Endothelial cell of umbilical vein (primary cell): ENCODE results near the gene COPS3. TPM values are rescaled to one million over a fixed set of nuclear protein-coding genes. Genes with fewer than 3 reads are reported as not detected.

Experiments used
- BruUV-seq: library from RNA; stranded (reverse); fragments of 400-500 nt; replicated peaks from 2 replicates; lab custom pipeline; 2021; lab: Mats Ljungman, UMichigan
- CTCF ChIA-PET: fragments of 300-600, 350-600 bp; sonication (Branson Sonifier 250); formaldehyde crosslinking; loops from one replicate; lab custom pipeline; 2021; ENCODE audit warnings: antibody characterized with exemption, inconsistent platforms; lab: Charles Lee
- POLR2A ChIA-PET: fragments of 300-600, 350-600 bp; sonication (Branson Sonifier 250); formaldehyde crosslinking; loops from one replicate; lab custom pipeline; 2021; ENCODE audit warnings: antibody characterized with exemption, inconsistent platforms; lab: Charles Lee
- DNase-seq: peaks from one replicate; pipeline ENCODE4 v3.0.0-alpha.2; 2011; ENCODE audit warnings: low read depth, low spot score
- FAIRE-seq: peaks from 2 replicates; lab custom pipeline; 2011; peaks lifted over from hg19 to GRCh38; lab: Jason Lieb, UNC
- H2AFZ ChIP-seq: 2 replicates; pipeline ENCODE4 v1.6.0; 2012; ENCODE audit warnings: low read depth, low read length, control low read depth, inconsistent platforms
- H3K27ac ChIP-seq: 2 replicates; pipeline ENCODE4 v1.5.1; 2011; ENCODE audit warnings: low read depth, mild to moderate bottlenecking, control low read depth, low read length, moderate library complexity; ENCODE audit not compliant: insufficient read depth
- H3K27me3 ChIP-seq, 2 experiments: 2 replicates each; pipeline versions ENCODE4 v1.6.0 to v1.6.1; 2011; ENCODE audit warnings: low read length in 2 of 2, mixed read lengths in 1 of 2; ENCODE audit not compliant: control insufficient read depth in 2 of 2, insufficient read depth in 2 of 2
- H3K36me3 ChIP-seq, 2 experiments: 2 replicates in 1 of 2; 3 replicates in 1 of 2; pipeline ENCODE4 v1.5.1; 2011; ENCODE audit warnings: low read length in 2 of 2, mild to moderate bottlenecking in 1 of 2, moderate library complexity in 1 of 2; ENCODE audit not compliant: control insufficient read depth in 2 of 2, insufficient read depth in 2 of 2; ENCODE audit errors: extremely low read depth in 1 of 2
- H3K4me1 ChIP-seq: 3 replicates; pipeline ENCODE4 v1.5.1; 2011; ENCODE audit warnings: mild to moderate bottlenecking, low read length; ENCODE audit not compliant: control insufficient read depth, insufficient read depth; ENCODE audit errors: extremely low read depth
- H3K4me2 ChIP-seq: 2 replicates; pipeline ENCODE4 v1.6.1; 2011; ENCODE audit warnings: low read length, control low read depth, mixed read lengths; ENCODE audit not compliant: insufficient read depth
- H3K4me3 ChIP-seq, 3 experiments: fragments of 200-600 bp in 1 of 3; sonication (generic), shearing (Covaris generic) in 1 of 3; replicated peaks in 1 of 3; 2 replicates each; pipeline ENCODE4 v1.5.1; 2011 to 2016; ENCODE audit warnings: control low read depth in 3 of 3, low read length in 3 of 3, mild to moderate bottlenecking in 2 of 3, inconsistent platforms in 1 of 3, low read depth in 1 of 3, moderate library complexity in 1 of 3; ENCODE audit not compliant: insufficient read depth in 1 of 3
- H3K79me2 ChIP-seq: 2 replicates; pipeline ENCODE4 v1.6.0; 2012; ENCODE audit warnings: low read length, inconsistent platforms; ENCODE audit not compliant: control insufficient read depth, insufficient read depth
- H3K9ac ChIP-seq: replicated peaks from 2 replicates; pipeline ENCODE3; 2011; ENCODE audit warnings: low read length, control low read depth; ENCODE audit not compliant: insufficient read depth; ENCODE audit errors: extremely low read depth
- H3K9me1 ChIP-seq: replicated peaks from 3 replicates; pipeline ENCODE4 v1.6.0; 2011; ENCODE audit warnings: mild to moderate bottlenecking, low read length; ENCODE audit not compliant: control insufficient read depth, insufficient read depth; ENCODE audit errors: extremely low read depth
- H3K9me3 ChIP-seq: replicated peaks from 2 replicates; pipeline ENCODE4 v1.5.1; 2012; ENCODE audit warnings: low read length, inconsistent platforms; ENCODE audit not compliant: control insufficient read depth, insufficient read depth
- H4K20me1 ChIP-seq: replicated peaks from 2 replicates; pipeline ENCODE3; 2011; ENCODE audit warnings: mild to moderate bottlenecking, low read length; ENCODE audit not compliant: control insufficient read depth, insufficient read depth; ENCODE audit errors: extremely low read depth
- EZH2 ChIP-seq: IDR thresholded peaks from 2 replicates; pipeline ENCODE4 v1.6.1; 2012; ENCODE audit warnings: borderline replicate concordance, low read depth, mild to moderate bottlenecking, moderate library complexity, low read length, inconsistent platforms; ENCODE audit not compliant: severe bottlenecking
- FOS ChIP-seq: IDR thresholded peaks from 2 replicates; pipeline ENCODE4 v1.6.1; 2011; ENCODE audit warnings: mild to moderate bottlenecking, low read length, moderate library complexity, borderline replicate concordance; ENCODE audit not compliant: insufficient read depth
- GATA2 ChIP-seq: IDR thresholded peaks from 2 replicates; pipeline ENCODE4 v1.7.0; 2011; ENCODE audit warnings: low read depth, mild to moderate bottlenecking, moderate library complexity, mixed read lengths, low read length; ENCODE audit not compliant: insufficient read length, insufficient read depth
- JUN ChIP-seq: IDR thresholded peaks from 2 replicates; pipeline ENCODE4 v1.6.1; 2011; ENCODE audit warnings: borderline replicate concordance, low read depth; ENCODE audit not compliant: insufficient read length, insufficient read depth
- MYC ChIP-seq: IDR thresholded peaks from one replicate; pipeline ENCODE4 v1.6.1; 2011; ENCODE audit warnings: mild to moderate bottlenecking, low read depth, low read length
- POLR2A ChIP-seq: IDR thresholded peaks from 2 replicates; pipeline ENCODE4 v1.6.1; 2012; ENCODE audit warnings: low read depth, mild to moderate bottlenecking, control low read depth, low read length
- POLR2AphosphoS5 ChIP-seq: IDR thresholded peaks from 2 replicates; pipeline ENCODE4 v1.6.1; 2012; ENCODE audit warnings: low read depth, mild to moderate bottlenecking, control low read depth, low read length, moderate library complexity; ENCODE audit not compliant: insufficient read depth
- dilution Hi-C: fragments of 300-500 bp; cut with MboI; formaldehyde crosslinking; loops from one replicate; pipeline ENCODE4 v1.15.0; 2019; ENCODE audit warnings: low sequenced_read_pairs; ENCODE audit not compliant: extremely low pct_ligation_motif_present
- intact Hi-C: fragments of 100-400 bp; cut with micrococcal nuclease; formaldehyde crosslinking; loops from one replicate; pipeline ENCODE4 v1.10.0; 2022
- polyA plus RNA-seq, 4 experiments: library from polyadenylated mRNA; depleted of rRNA in 3 of 4; stranded (reverse) in 3 of 4; unstranded in 1 of 4; fragments of >200 nt; gene quantifications; 2 replicates each; pipeline versions ENCODE4 v1.2.1 to v1.2.3, GENCODE V29; 2011 to 2012; ENCODE audit warnings: missing spikeins in 1 of 4
- total RNA-seq: library from RNA; stranded (reverse); gene quantifications from 2 replicates; pipeline ENCODE4 v1.2.3, GENCODE V29; 2021
- TF ChIP-seq, protein P1 (sequence below): IDR thresholded peaks from 2 replicates; pipeline ENCODE4 v1.6.1; 2011; ENCODE audit not compliant: insufficient read depth, insufficient read length
- TF ChIP-seq, protein P2 (sequence below), 2 donors: IDR thresholded peaks; 1 replicate in 1 of 2; 2 replicates in 1 of 2; pipeline ENCODE4 v1.5.1; 2011; ENCODE audit warnings: low read length in 2 of 2, mild to moderate bottlenecking in 2 of 2, moderate library complexity in 2 of 2, control low read depth in 1 of 2, inconsistent platforms in 1 of 2, low read depth in 1 of 2; ENCODE audit not compliant: insufficient read depth in 1 of 2; ENCODE audit errors: extremely low read depth in 1 of 2

Gene COPS3
- total and polyA plus RNA-seq, 2 donors (not counting 3 experiments of a cell fraction or from before 2014, with no cell fraction given) = 54.8 to 80.9 TPM

DNA sequence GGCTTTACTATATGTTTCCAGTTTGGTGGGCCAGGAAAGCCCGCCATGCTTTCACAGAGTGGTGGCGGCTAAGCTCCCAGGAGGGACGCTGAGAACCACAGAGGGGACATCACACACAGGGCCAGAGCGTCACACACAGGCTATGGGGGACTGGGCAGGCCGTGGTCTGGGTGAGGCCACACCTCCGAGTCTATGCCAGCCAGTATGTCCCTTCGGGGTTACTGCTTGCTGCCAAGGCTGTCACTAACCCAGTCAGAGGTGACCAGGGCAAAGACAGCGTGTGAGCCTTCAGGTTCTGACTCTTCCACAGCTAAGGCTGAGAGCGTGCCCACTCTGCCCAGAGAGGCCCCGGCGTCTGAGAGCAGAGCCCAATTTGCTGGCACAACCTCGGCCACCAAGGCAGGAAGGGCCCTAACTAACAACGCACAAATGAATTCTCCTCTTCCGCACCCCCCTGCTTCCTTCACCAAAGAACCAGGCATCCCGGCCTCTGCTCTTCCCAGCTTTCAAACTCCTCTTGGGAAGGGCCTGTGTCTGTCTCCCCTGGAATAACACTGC is 77.8 kb downstream of the COPS3 start:
- H3K4me3 ChIP-seq = no peak overlapping the region
- BruUV-seq = no TSS peak
- peaks cover 13% of the 10 kb centered on the region for H3K4me1 ChIP-seq
- H3K4me2 ChIP-seq = no peak overlapping the region
- no peaks in the 10 kb centered on the region for H3K9me3 ChIP-seq
- ChIA-PET CTCF (interaction anchor here (2.5 kb wide), 1 partner anchor 62 kb away, joined by 8 read pairs; no protein-coding TSS in a partner anchor), POLR2A (no interaction called here)
- TF ChIP-seq, protein P1, sequence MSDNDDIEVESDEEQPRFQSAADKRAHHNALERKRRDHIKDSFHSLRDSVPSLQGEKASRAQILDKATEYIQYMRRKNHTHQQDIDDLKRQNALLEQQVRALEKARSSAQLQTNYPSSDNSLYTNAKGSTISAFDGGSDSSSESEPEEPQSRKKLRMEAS = no peak
- TF ChIP-seq, protein P2, sequence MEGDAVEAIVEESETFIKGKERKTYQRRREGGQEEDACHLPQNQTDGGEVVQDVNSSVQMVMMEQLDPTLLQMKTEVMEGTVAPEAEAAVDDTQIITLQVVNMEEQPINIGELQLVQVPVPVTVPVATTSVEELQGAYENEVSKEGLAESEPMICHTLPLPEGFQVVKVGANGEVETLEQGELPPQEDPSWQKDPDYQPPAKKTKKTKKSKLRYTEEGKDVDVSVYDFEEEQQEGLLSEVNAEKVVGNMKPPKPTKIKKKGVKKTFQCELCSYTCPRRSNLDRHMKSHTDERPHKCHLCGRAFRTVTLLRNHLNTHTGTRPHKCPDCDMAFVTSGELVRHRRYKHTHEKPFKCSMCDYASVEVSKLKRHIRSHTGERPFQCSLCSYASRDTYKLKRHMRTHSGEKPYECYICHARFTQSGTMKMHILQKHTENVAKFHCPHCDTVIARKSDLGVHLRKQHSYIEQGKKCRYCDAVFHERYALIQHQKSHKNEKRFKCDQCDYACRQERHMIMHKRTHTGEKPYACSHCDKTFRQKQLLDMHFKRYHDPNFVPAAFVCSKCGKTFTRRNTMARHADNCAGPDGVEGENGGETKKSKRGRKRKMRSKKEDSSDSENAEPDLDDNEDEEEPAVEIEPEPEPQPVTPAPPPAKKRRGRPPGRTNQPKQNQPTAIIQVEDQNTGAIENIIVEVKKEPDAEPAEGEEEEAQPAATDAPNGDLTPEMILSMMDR (IDR thresholded peaks at IDR 0.05; ENCODE audit: extremely low read depth in 1 of 2, insufficient read depth in 1 of 2, low read depth in 1 of 2, low read length in 2 of 2) = no peak
- no peak for TF ChIP-seq EZH2
- no peak for TF ChIP-seq GATA2
- no peak for TF ChIP-seq MYC
- no peak for TF ChIP-seq POLR2A
- no peak for TF ChIP-seq JUN
- no peak for TF ChIP-seq POLR2AphosphoS5
- no peak for TF ChIP-seq FOS
- H3K9me1 ChIP-seq = no peaks in the 10 kb centered on the region
- DNase-seq (no peak), FAIRE-seq (no peak)
- intact Hi-C loops (no loop called here), dilution Hi-C loops (no loop called here)
- no peak overlapping the region for H3K9ac ChIP-seq
- no peak overlapping the region for H2AFZ ChIP-seq
- H3K27me3 ChIP-seq = no peaks in the 10 kb centered on the region
- no peaks in the 10 kb centered on the region for H3K36me3 ChIP-seq
- H3K79me2 ChIP-seq = no peaks in the 10 kb centered on the region
- no peak overlapping the region for H3K27ac ChIP-seq
- H4K20me1 ChIP-seq = no peaks in the 10 kb centered on the region
